ENCODE measurements around the gene TGM2. TPM values are rescaled to one million over a fixed set of nuclear protein-coding genes. Genes with fewer than 3 reads are reported as not detected.
A peak's percentile ranks its signal among the peaks of the same experiment; 100 is the strongest.
"Not testable (repeated sequence)": the region's sequence is repeated elsewhere in the genome, so short reads cannot be mapped to it uniquely, and the experiment has no call there.

TGM2 gene
- total and polyA plus RNA-seq, 12 donors: 13.4 to 262 (median 98.3) TPM

GRCh38 chr20:38106461-38106860 is 58.6 kb downstream of the TGM2 start:
- intact Hi-C loops (cut with DNase I): no loop called here
- 87 to 94% (median 91%) methylated on average over 3 to 5 of the region's 5 CpGs for WGBS, 4 donors
- no peaks in the 10 kb centered on the region for H3K27me3 ChIP-seq
- H3K9me3 ChIP-seq (replicated peaks in 1 of 3): peaks cover 0 to 3% (median 0%) of the 10 kb centered on the region in 3 donors
- DNase-seq: peak in 1 of 7 donors; percentile 46
- no peak overlapping the region for H3K27ac ChIP-seq
- H3K36me3 ChIP-seq (replicated peaks in 1 of 2): no peaks in the 10 kb centered on the region
- no peak for TF ChIP-seq POLR2A (IDR thresholded peaks at IDR 0.05)
- no peak for TF ChIP-seq CTCF (IDR thresholded peaks at IDR 0.05)
- H3K4me3 ChIP-seq: no peak overlapping the region
- H3K4me1 ChIP-seq (replicated peaks in 1 of 2): peaks cover 24 to 41% of the 10 kb centered on the region in 2 donors

DNA sequence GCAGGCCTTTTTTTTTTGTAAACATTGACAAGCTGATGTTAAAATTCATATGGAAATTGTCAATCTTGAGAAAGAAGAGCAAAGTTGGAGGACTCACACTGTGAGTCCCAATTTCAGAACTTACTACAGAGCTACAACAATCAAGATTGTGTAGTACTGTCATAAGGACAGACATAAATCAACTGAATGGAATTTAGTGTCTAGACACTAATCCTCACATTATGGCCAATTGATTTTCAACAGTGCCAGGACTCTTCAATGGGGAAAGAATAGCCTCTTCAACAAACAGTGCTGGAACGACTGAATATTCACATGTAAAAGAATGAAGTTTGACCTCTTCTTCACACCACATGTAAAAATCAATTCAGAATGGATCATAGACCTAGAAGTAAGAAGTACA is 60.8 kb downstream of the TGM2 start:
- H3K36me3 ChIP-seq (replicated peaks in 1 of 2): no peaks in the 10 kb centered on the region
- no peak overlapping the region for H3K27ac ChIP-seq
- no peak for DNase-seq
- no peaks in the 10 kb centered on the region for H3K27me3 ChIP-seq
- peaks cover 12 to 23% of the 10 kb centered on the region in 2 donors for H3K4me1 ChIP-seq (replicated peaks in 1 of 2)
- no peak for TF ChIP-seq POLR2A (IDR thresholded peaks at IDR 0.05)
- no peak for TF ChIP-seq CTCF (IDR thresholded peaks at IDR 0.05)
- H3K9me3 ChIP-seq (replicated peaks in 1 of 3): peaks cover 0 to 4% (median 0%) of the 10 kb centered on the region in 3 donors
- 21 to 44% (median 36%) methylated on average over 1 of the region's 1 CpG for WGBS, 4 donors
- intact Hi-C loops (cut with DNase I): no loop called here
- no peak overlapping the region for H3K4me3 ChIP-seq

GRCh38 chr20:38102206-38102605 is 62.9 kb downstream of the TGM2 start:
- H3K36me3 ChIP-seq (replicated peaks in 1 of 2); H3K9me3 ChIP-seq (replicated peaks in 1 of 3); H3K4me3 ChIP-seq; H3K27me3 ChIP-seq; intact Hi-C loops (cut with DNase I): not testable (repeated sequence)
- peak in 5 of 7 donors; percentile 48 to 63 (median 56) for DNase-seq
- WGBS, 4 donors: 57 to 63% (median 60%) methylated on average over 5 of the region's 5 CpGs
- Histone ChIP-seq H3K4me1 (replicated peaks in 1 of 2) (peaks cover 7 to 12% of the 10 kb centered on the region in 2 donors), H3K27ac (peak overlapping the region in 2 of 5 donors; percentile 8 to 67)

DNA sequence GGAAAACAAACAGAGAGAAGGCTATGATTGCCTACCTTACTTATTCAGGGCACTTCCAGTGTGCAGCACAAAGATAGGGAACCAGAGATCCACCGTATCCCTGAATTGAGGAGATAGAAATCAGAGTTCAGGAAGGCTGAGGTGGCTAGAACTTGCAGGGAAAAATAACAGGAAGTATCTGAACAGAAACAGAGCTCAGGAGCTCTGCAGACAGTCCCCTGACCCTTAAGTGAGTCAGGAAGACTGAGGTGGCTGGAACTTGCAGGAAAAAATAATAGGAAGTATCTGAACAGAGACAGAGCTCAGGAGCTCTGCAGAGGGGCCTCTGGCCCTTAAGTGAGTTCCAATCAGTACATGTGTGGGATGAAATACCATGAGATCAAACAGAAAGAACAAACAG is 66.1 kb downstream of the TGM2 start:
- Histone ChIP-seq H3K27ac (no peak overlapping the region), H3K4me1 (replicated peaks in 1 of 2) (peaks cover 21 to 29% of the 10 kb centered on the region in 2 donors), H3K9me3 (replicated peaks in 1 of 3) (peaks cover 0 to 4% (median 0%) of the 10 kb centered on the region in 3 donors), H3K27me3 (no peaks in the 10 kb centered on the region), H3K4me3 (no peak overlapping the region), H3K36me3 (replicated peaks in 1 of 2) (no peaks in the 10 kb centered on the region)
- intact Hi-C loops (cut with DNase I): no loop called here
- no peak for DNase-seq
- TF ChIP-seq CTCF (IDR thresholded peaks at IDR 0.05): no peak
- TF ChIP-seq POLR2A (IDR thresholded peaks at IDR 0.05): no peak
- 70 to 76% (median 72%) methylated on average over 1 of the region's 1 CpG for WGBS, 4 donors

DNA sequence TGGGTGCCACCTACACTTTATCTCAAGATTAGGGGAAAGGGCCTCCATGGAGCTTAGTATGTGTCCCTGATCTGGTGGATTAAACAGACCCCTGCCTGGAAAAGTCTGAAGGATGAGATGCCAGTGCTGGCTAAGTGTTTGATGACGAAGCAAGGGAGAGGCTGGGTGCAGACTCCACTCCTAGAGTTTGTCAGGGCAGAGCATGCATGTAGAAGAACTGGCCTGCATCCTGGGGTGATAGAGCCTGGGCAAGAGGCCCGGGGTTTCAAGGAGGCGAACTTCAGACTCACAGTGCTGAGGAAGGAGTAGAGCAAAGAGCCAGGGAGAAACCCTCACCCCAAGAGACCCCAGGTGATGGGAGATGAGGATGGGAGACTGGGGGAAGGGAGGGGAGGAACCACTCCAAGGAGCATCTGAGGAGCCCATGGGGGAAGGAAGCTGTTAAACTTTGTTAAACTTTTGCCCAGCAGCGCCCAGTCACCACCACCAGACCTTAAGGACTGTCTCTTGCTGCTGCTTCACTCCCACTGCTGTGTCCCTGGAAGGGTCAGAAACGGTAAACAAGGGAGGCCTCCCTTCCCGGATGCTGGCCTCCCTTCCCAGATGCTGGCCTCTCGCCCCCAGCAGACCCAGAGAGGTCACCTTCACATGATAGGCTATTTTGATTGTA is 69.9 kb downstream of the TGM2 start:
- Histone ChIP-seq H3K27ac (peak overlapping the region; percentile 40 to 89 (median 70)), H3K36me3 (replicated peaks in 1 of 2) (peaks cover 0 to 9% of the 10 kb centered on the region in 2 donors), H3K9me3 (replicated peaks in 1 of 3) (no peaks in the 10 kb centered on the region), H3K27me3 (no peaks in the 10 kb centered on the region), H3K4me1 (replicated peaks in 1 of 2) (peaks cover 18 to 36% of the 10 kb centered on the region in 2 donors), H3K4me3 (no peak overlapping the region)
- intact Hi-C loops (cut with DNase I): no loop called here
- DNase-seq: no peak
- WGBS, 4 donors: 64 to 72% (median 67%) methylated on average over 7 of the region's 7 CpGs
- no peak for TF ChIP-seq POLR2A (IDR thresholded peaks at IDR 0.05)
- TF ChIP-seq CTCF (IDR thresholded peaks at IDR 0.05): no peak
